A549 treated with RU486 at 1 μM for 4 hours (cell line): ENCODE measurements around the gene MITF. TPM values are rescaled to one million over a fixed set of nuclear protein-coding genes. Genes with fewer than 3 reads are reported as not detected.

ENCODE experiments used
- total RNA-seq: library from RNA; stranded (reverse); fragments of 200-300 nt; extraction: Qiagen RNA extraction; gene quantifications from 5 replicates; pipeline ENCODE4 v1.2.3, GENCODE V29; 2022; ENCODE audit warnings: low read depth

The MITF gene, protein sequence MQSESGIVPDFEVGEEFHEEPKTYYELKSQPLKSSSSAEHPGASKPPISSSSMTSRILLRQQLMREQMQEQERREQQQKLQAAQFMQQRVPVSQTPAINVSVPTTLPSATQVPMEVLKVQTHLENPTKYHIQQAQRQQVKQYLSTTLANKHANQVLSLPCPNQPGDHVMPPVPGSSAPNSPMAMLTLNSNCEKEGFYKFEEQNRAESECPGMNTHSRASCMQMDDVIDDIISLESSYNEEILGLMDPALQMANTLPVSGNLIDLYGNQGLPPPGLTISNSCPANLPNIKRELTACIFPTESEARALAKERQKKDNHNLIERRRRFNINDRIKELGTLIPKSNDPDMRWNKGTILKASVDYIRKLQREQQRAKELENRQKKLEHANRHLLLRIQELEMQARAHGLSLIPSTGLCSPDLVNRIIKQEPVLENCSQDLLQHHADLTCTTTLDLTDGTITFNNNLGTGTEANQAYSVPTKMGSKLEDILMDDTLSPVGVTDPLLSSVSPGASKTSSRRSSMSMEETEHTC
- total RNA-seq = 8.0 to 10.6 TPM (median 9.5 TPM) in 5 replicates

DNA sequence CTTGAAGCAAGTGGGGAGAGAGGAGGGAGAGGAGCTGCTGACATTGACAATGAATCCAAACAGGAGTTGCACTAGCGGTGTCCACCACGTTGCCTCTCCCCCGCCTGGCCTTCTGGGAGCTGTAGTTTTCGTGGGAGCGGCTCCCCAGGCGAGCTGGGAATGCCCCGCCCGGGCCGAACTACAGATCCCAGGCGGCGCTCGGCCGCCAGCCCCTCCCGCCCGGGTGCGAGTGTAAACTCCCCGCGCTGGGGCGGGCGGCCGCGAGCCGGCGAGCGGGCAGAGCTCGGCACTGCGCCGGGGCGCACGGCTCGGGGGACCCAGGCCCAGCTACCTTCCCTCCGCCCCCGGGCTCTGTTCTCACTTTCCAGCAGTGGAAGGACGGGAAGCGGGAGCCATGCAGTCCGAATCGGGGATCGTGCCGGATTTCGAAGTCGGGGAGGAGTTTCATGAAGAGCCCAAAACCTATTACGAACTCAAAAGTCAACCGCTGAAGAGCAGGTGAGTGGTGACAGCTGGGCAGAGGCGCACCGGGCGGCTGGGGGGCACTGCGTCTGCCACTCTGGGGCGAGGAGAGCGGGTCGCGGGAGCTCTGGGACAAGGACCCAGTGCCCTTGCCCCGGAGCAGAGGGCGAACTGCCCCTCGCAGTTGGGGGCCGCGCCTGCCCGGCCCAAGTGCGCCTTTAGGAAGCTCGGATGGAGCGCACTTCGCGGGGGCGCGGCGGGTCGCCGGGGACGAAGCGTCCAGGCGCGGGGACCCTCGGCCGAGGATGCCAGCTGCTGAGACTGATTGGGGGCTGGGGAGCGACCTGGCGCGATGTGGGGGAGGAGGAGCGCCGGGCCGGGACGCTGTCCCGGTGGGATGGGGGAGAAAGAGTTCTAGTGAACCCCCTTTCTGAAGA lies at the start of gene MITF:
TSS of gene MITF (plus strand) at position 261 of the 899 bp plus-strand sequence. CDS start at position 395, 134 bp downstream.

DNA sequence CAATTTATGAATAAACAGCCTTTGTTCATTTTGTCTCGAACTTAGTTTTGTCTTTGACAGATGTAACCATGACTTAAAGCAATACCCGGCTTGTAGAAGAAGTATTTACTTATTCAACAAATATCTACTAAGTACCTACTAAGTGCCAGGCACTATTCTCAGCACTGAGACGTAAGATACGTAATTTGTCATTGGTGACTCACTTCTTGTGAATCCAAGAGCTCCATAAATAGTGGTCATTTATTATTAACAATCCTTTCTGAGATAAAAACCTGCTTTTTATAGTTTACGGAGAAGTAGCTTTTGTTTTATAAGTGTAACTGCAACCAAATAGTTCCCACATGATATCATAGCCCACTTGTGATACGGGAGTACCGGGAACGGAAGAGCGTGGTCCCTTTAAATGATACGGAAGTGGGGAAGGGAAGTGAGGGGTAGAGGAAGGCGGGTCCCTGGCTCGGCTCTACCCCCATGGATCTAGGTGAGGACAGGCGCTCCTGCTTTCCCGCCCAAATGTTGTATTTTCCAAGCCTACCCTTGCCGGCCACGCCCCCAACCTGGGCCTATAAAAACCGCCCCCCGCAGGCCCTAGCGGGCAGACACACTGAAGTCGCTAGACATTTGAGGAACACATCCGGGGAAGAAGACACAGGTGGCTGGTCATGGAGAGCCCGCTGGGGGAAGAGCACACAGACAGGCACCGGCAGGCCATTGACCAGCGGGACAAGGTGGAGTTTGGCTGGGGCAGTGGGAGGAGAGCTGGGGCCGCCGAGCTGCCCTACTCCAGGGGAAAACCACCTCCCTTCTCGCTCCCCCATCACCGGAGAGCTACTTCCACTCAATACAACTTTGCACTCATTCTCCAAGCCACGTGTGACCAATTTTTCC lies 260.1 kb downstream of the MITF start, which contains the start of gene SAMMSON:
TSS of gene SAMMSON (plus strand) at position 594 of the 888 bp plus-strand sequence.

